Activated T-helper 1 cell treated with anti-CD3 and anti-CD28 coated beads, Interleukin-2, amount 50 U/mL, for 16 hours (primary cell): ENCODE results near the gene HNRNPM.
A peak's percentile ranks its signal among the peaks of the same experiment; 100 is the strongest.
"Not testable (repeated sequence)": the region's sequence is repeated elsewhere in the genome, so short reads cannot be mapped to it uniquely, and the experiment has no call there.

ENCODE experiments used
- DNase-seq, 2 donors: peaks; one replicate each; pipeline ENCODE4 v3.0.0-alpha.2; 2020; ENCODE audit warnings: low read depth in 1 of 2, low spot score in 1 of 2

Gene HNRNPM

GRCh38 chr19:8444677-8445487 lies at the start of gene HNRNPM:
Gene HNRNPM (plus strand): TSS chr19:8444975. CDS start chr19:8444999, 24 bp downstream.
- peak; percentile 100 for DNase-seq

- DNase-seq = no peak
Measured at GRCh38 chr19:8395621-8396082, 49.1 kb upstream of the HNRNPM start.

GRCh38 chr19:8396185-8396562 lies 48.6 kb upstream of the HNRNPM start:
- no peak for DNase-seq

- peak; percentile 40 to 44 for DNase-seq
Measured at GRCh38 chr19:8396563-8397203, 48.1 kb upstream of the HNRNPM start.

GRCh38 chr19:8397271-8397670 lies 47.5 kb upstream of the HNRNPM start:
- no peak for DNase-seq

- DNase-seq = no peak
Measured at GRCh38 chr19:8397746-8398310, 46.9 kb upstream of the HNRNPM start.

- DNase-seq = no peak
Measured at GRCh38 chr19:8398311-8398771, 46.4 kb upstream of the HNRNPM start.

GRCh38 chr19:8399681-8400188 lies 45.0 kb upstream of the HNRNPM start:
- DNase-seq = no peak

- DNase-seq = no peak
Measured at GRCh38 chr19:8401981-8402411, 42.8 kb upstream of the HNRNPM start.

- DNase-seq = no peak
Measured at GRCh38 chr19:8403098-8403819, 41.5 kb upstream of the HNRNPM start.

GRCh38 chr19:8403820-8404109 lies 41.0 kb upstream of the HNRNPM start:
- no peak for DNase-seq

- DNase-seq = no peak
Measured at GRCh38 chr19:8404391-8405151, 40.2 kb upstream of the HNRNPM start.

- not testable (repeated sequence) for DNase-seq
Measured at GRCh38 chr19:8410718-8411117, 34.1 kb upstream of the HNRNPM start.

- peak; percentile 89 to 93 for DNase-seq
Measured at GRCh38 chr19:8412783-8413628, 31.8 kb upstream of the HNRNPM start, which contains the start of gene MARCHF2. Gene MARCHF2 (plus strand): TSS chr19:8413305. CDS start chr19:8421841, 8,536 bp downstream.

- no peak for DNase-seq
Measured at GRCh38 chr19:8413629-8413995, 31.2 kb upstream of the HNRNPM start.

- DNase-seq = no peak
Measured at GRCh38 chr19:8416796-8417195, 28.0 kb upstream of the HNRNPM start.

- DNase-seq = no peak
Measured at GRCh38 chr19:8421484-8422461, 23.0 kb upstream of the HNRNPM start.

GRCh38 chr19:8423817-8424223 lies 21.0 kb upstream of the HNRNPM start:
- no peak for DNase-seq
